Endothelial cell of umbilical vein (primary cell): ENCODE results near the gene CARD11.

Source experiments
- EZH2 ChIP-seq: IDR thresholded peaks from 2 replicates; pipeline ENCODE4 v1.6.1; 2012; ENCODE audit warnings: borderline replicate concordance, low read depth, mild to moderate bottlenecking, moderate library complexity, low read length, inconsistent platforms; ENCODE audit not compliant: severe bottlenecking
- FOS ChIP-seq: IDR thresholded peaks from 2 replicates; pipeline ENCODE4 v1.6.1; 2011; ENCODE audit warnings: mild to moderate bottlenecking, low read length, moderate library complexity, borderline replicate concordance; ENCODE audit not compliant: insufficient read depth
- GATA2 ChIP-seq: IDR thresholded peaks from 2 replicates; pipeline ENCODE4 v1.7.0; 2011; ENCODE audit warnings: low read depth, mild to moderate bottlenecking, moderate library complexity, mixed read lengths, low read length; ENCODE audit not compliant: insufficient read length, insufficient read depth
- JUN ChIP-seq: IDR thresholded peaks from 2 replicates; pipeline ENCODE4 v1.6.1; 2011; ENCODE audit warnings: borderline replicate concordance, low read depth; ENCODE audit not compliant: insufficient read length, insufficient read depth
- POLR2A ChIP-seq: IDR thresholded peaks from 2 replicates; pipeline ENCODE4 v1.6.1; 2012; ENCODE audit warnings: low read depth, mild to moderate bottlenecking, control low read depth, low read length
- POLR2AphosphoS5 ChIP-seq: IDR thresholded peaks from 2 replicates; pipeline ENCODE4 v1.6.1; 2012; ENCODE audit warnings: low read depth, mild to moderate bottlenecking, control low read depth, low read length, moderate library complexity; ENCODE audit not compliant: insufficient read depth
- TF ChIP-seq, protein P1 (sequence below), 2 donors: IDR thresholded peaks; 1 replicate in 1 of 2; 2 replicates in 1 of 2; pipeline ENCODE4 v1.5.1; 2011; ENCODE audit warnings: low read length in 2 of 2, mild to moderate bottlenecking in 2 of 2, moderate library complexity in 2 of 2, control low read depth in 1 of 2, inconsistent platforms in 1 of 2, low read depth in 1 of 2; ENCODE audit not compliant: insufficient read depth in 1 of 2; ENCODE audit errors: extremely low read depth in 1 of 2

DNA sequence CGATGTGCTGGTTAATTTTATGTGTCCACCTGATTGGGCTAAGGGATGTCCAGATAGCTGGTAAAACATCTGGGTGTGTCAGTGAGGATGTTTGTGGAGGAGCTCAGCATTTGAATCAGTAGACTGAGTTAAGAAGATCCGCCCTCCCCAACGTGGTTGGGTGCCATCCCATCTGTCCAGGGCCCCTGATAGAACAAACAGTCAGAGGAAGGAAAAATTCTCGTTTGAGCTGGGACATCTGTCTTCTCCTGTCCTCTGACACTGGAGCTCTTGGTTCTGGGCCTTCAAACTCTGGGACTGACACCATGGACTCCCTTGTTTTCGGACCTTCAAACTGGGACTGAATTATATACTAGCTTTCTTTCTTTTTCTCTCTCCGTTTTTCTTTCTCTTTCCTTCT is 59.6 kb downstream of the CARD11 start:
- TF ChIP-seq, protein P1, sequence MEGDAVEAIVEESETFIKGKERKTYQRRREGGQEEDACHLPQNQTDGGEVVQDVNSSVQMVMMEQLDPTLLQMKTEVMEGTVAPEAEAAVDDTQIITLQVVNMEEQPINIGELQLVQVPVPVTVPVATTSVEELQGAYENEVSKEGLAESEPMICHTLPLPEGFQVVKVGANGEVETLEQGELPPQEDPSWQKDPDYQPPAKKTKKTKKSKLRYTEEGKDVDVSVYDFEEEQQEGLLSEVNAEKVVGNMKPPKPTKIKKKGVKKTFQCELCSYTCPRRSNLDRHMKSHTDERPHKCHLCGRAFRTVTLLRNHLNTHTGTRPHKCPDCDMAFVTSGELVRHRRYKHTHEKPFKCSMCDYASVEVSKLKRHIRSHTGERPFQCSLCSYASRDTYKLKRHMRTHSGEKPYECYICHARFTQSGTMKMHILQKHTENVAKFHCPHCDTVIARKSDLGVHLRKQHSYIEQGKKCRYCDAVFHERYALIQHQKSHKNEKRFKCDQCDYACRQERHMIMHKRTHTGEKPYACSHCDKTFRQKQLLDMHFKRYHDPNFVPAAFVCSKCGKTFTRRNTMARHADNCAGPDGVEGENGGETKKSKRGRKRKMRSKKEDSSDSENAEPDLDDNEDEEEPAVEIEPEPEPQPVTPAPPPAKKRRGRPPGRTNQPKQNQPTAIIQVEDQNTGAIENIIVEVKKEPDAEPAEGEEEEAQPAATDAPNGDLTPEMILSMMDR (IDR thresholded peaks at IDR 0.05; ENCODE audit: extremely low read depth in 1 of 2, insufficient read depth in 1 of 2, low read depth in 1 of 2, low read length in 2 of 2): no peak
- TF ChIP-seq FOS (no peak), EZH2 (no peak), POLR2A (no peak), JUN (no peak), GATA2 (no peak), POLR2AphosphoS5 (no peak)
